HCT116 (cell line): ENCODE results near the gene KIAA1671. TPM values are rescaled to one million over a fixed set of nuclear protein-coding genes. Genes with fewer than 3 reads are reported as not detected.

ENCODE experiments used
- ATAC-seq: fragments of 200-7000 bp; cut with Tn5 transposase; 2 replicates; pipeline ENCODE4 v1.9.1; 2020; ENCODE audit warnings: mild to moderate bottlenecking, moderate library complexity
- BruUV-seq: library from RNA; stranded (reverse); fragments of 400-500 nt; replicated peaks from 2 replicates; lab custom pipeline; 2021; lab: Mats Ljungman, UMichigan
- CTCF ChIA-PET: fragments of 300-600 bp; sonication (Branson Sonifier 250); formaldehyde crosslinking; loops from one replicate; lab custom pipeline; 2021; ENCODE audit warnings: antibody characterized with exemption; lab: Charles Lee
- POLR2A ChIA-PET: fragments of 300-600, 350-600 bp; sonication (Branson Sonifier 250); formaldehyde crosslinking; loops from one replicate; lab custom pipeline; 2021; ENCODE audit warnings: antibody characterized with exemption; lab: Charles Lee
- RAD21 ChIA-PET, 2 experiments: fragments of 300-600 bp; sonication (Branson Sonifier 250); formaldehyde crosslinking; loops; one replicate each; lab custom pipeline; 2023; ENCODE audit warnings: low total read pairs in 2 of 2; ENCODE audit not compliant: uncharacterized antibody in 2 of 2, unreplicated experiment in 2 of 2, low non-redundant PET in 1 of 2; lab: Charles Lee
- DNase-seq: peaks from one replicate; pipeline ENCODE4 v3.0.0-alpha.2; 2010; ENCODE audit warnings: low read depth, low spot score
- H2AFZ ChIP-seq: fragments of 200-600 bp; shearing (Covaris generic), sonication (generic); 2 replicates; pipeline ENCODE4 v1.6.1; 2017; ENCODE audit warnings: low read depth, mixed run types, mixed read lengths, antibody characterized with exemption, low read length; ENCODE audit not compliant: poor library complexity, severe bottlenecking
- H3K27ac ChIP-seq: 2 replicates; pipeline ENCODE4 v1.5.1; 2012; ENCODE audit warnings: low read depth, low read length
- H3K27me3 ChIP-seq: fragments of 200-600 bp; sonication (generic); 2 replicates; pipeline ENCODE4 v1.6.1; 2016; ENCODE audit warnings: mixed run types, low read length, mixed read lengths; ENCODE audit not compliant: insufficient read depth
- H3K36me3 ChIP-seq, 2 experiments: fragments of 200-500 bp in 1 of 2; fragments of 200-600 bp in 1 of 2; sonication (Bioruptor generic) in 1 of 2; sonication (generic) in 1 of 2; 2 replicates each; pipeline versions ENCODE4 v1.5.1 to v1.6.1; 2014 to 2016; ENCODE audit warnings: low read length in 2 of 2, inconsistent platforms in 1 of 2, mixed read lengths in 1 of 2, mixed run types in 1 of 2; ENCODE audit not compliant: insufficient read depth in 2 of 2, control insufficient read depth in 1 of 2
- H3K4me1 ChIP-seq, 2 experiments: fragments of 200-600 bp in 1 of 2; sonication (generic) in 1 of 2; 2 replicates each; pipeline versions ENCODE4 v1.5.1 to v1.6.1; 2012 to 2017; ENCODE audit warnings: low read length in 2 of 2, inconsistent platforms in 1 of 2, mild to moderate bottlenecking in 1 of 2, mixed read lengths in 1 of 2, mixed run types in 1 of 2, moderate library complexity in 1 of 2; ENCODE audit not compliant: insufficient read depth in 2 of 2, control insufficient read depth in 1 of 2
- H3K4me2 ChIP-seq: fragments of 200-600 bp; sonication (generic); 2 replicates; pipeline ENCODE4 v1.6.1; 2017; ENCODE audit warnings: mixed run types, low read length, mixed read lengths
- H3K4me3 ChIP-seq, 2 experiments: fragments of 200-600 bp in 1 of 2; sonication (generic) in 1 of 2; replicated peaks in 1 of 2; 2 replicates each; pipeline ENCODE4 v1.5.1; 2011 to 2016; ENCODE audit warnings: low read length in 2 of 2, control low read depth in 1 of 2, low read depth in 1 of 2, mild to moderate bottlenecking in 1 of 2, mixed read lengths in 1 of 2, mixed run types in 1 of 2
- H3K79me2 ChIP-seq: fragments of 200-600 bp; sonication (generic); 2 replicates; pipeline ENCODE4 v1.6.1; 2017; ENCODE audit warnings: mild to moderate bottlenecking, mixed run types, low read length, moderate library complexity, mixed read lengths; ENCODE audit not compliant: insufficient read depth
- H3K9ac ChIP-seq: fragments of 200-600 bp; sonication (generic); 2 replicates; pipeline ENCODE4 v1.6.1; 2016; ENCODE audit warnings: low read length, mixed read lengths
- H3K9me2 ChIP-seq: fragments of 200-600 bp; sonication (generic), shearing (Covaris generic); 2 replicates; pipeline ENCODE4 v1.6.1; 2017; ENCODE audit warnings: mixed run types, mild to moderate bottlenecking, moderate library complexity; ENCODE audit not compliant: insufficient read depth
- H3K9me3 ChIP-seq, 2 experiments: fragments of 200-500 bp in 1 of 2; fragments of 200-600 bp in 1 of 2; sonication (Bioruptor generic) in 1 of 2; sonication (generic) in 1 of 2; 2 replicates each; pipeline ENCODE4 v1.6.1; 2014 to 2017; ENCODE audit warnings: low read length in 2 of 2, mixed read lengths in 2 of 2, inconsistent platforms in 1 of 2, low read depth in 1 of 2, mild to moderate bottlenecking in 1 of 2, mixed run types in 1 of 2, moderate library complexity in 1 of 2; ENCODE audit not compliant: control insufficient read depth in 1 of 2, insufficient read depth in 1 of 2
- H4K20me1 ChIP-seq: fragments of 200-600 bp; sonication (generic), shearing (Covaris generic); 2 replicates; pipeline ENCODE4 v1.6.1; 2017; ENCODE audit warnings: mixed run types, mild to moderate bottlenecking, moderate library complexity; ENCODE audit not compliant: insufficient read depth
- ATF3 ChIP-seq: IDR thresholded peaks from 2 replicates; pipeline ENCODE4 v1.6.1; 2012
- CBX3 ChIP-seq: IDR thresholded peaks from 2 replicates; pipeline ENCODE4 v1.6.1; 2012; ENCODE audit warnings: low read depth
- CEBPB ChIP-seq: IDR thresholded peaks from 2 replicates; pipeline ENCODE4 v1.6.1; 2012; ENCODE audit warnings: low read depth
- EGR1 ChIP-seq: IDR thresholded peaks from 2 replicates; pipeline ENCODE4 v1.6.1; 2012; ENCODE audit warnings: low read depth
- ELF1 ChIP-seq: IDR thresholded peaks from 2 replicates; pipeline ENCODE4 v1.6.1; 2012; ENCODE audit warnings: low read depth, borderline replicate concordance
- EZH2 ChIP-seq: fragments of 200-600 bp; sonication (generic); IDR thresholded peaks from 2 replicates; pipeline ENCODE4 v1.6.1; 2017; ENCODE audit warnings: antibody characterized with exemption, mixed run types
- EZH2phosphoT487 ChIP-seq: fragments of 200-600 bp; IDR thresholded peaks from 2 replicates; pipeline ENCODE4 v1.6.1; 2018; ENCODE audit warnings: antibody characterized with exemption, borderline replicate concordance
- FOSL1 ChIP-seq: IDR thresholded peaks from 2 replicates; pipeline ENCODE4 v1.6.1; 2012; ENCODE audit warnings: low read depth
- POLR2A ChIP-seq: IDR thresholded peaks from 2 replicates; pipeline ENCODE4 v1.7.0; 2011; ENCODE audit warnings: borderline replicate concordance; ENCODE audit not compliant: insufficient read depth, insufficient read length; ENCODE audit errors: extremely low read depth
- POLR2AphosphoS5 ChIP-seq: IDR thresholded peaks from 2 replicates; pipeline ENCODE4 v1.6.1; 2011; ENCODE audit warnings: mild to moderate bottlenecking, low read depth, low read length, moderate library complexity
- RAD21 ChIP-seq: IDR thresholded peaks from 2 replicates; pipeline ENCODE4 v1.6.1; 2012; ENCODE audit warnings: low read depth, mild to moderate bottlenecking
- REST ChIP-seq: IDR thresholded peaks from 2 replicates; pipeline ENCODE4 v1.6.1; 2012; ENCODE audit warnings: low read depth
- SIN3A ChIP-seq: IDR thresholded peaks from 2 replicates; pipeline ENCODE4 v1.6.1; 2012; ENCODE audit warnings: low read depth
- SP1 ChIP-seq: IDR thresholded peaks from 2 replicates; pipeline ENCODE4 v1.6.1; 2012; ENCODE audit warnings: low read depth
- TCF7L2 ChIP-seq: IDR thresholded peaks from 2 replicates; pipeline ENCODE4 v1.7.0; 2011; ENCODE audit warnings: borderline replicate concordance, inconsistent platforms; ENCODE audit not compliant: insufficient read depth, insufficient read length; ENCODE audit errors: extremely low read depth
- ZBTB33 ChIP-seq: IDR thresholded peaks from 2 replicates; pipeline ENCODE4 v1.6.1; 2011; ENCODE audit warnings: mild to moderate bottlenecking, low read length, moderate library complexity; ENCODE audit not compliant: insufficient replicate concordance; ENCODE audit errors: extremely low read depth
- ZFX ChIP-seq: fragments of 450-650 bp; IDR thresholded peaks from 2 replicates; pipeline ENCODE4 v1.6.1; 2017
- ZNF274 ChIP-seq: fragments of 200-500 bp; sonication (Bioruptor generic); IDR thresholded peaks from 2 replicates; pipeline ENCODE4 v1.6.1; 2014; ENCODE audit warnings: mild to moderate bottlenecking, low read depth, low read length, inconsistent platforms
- intact Hi-C: fragments of 100-400 bp; cut with micrococcal nuclease; formaldehyde crosslinking; loops from 2 replicates; pipeline ENCODE4 v1.10.0; 2022
- total RNA-seq: library from RNA; stranded (reverse); gene quantifications from one replicate; pipeline ENCODE4 v1.2.1, GENCODE V29; 2021; ENCODE audit not compliant: unreplicated experiment
- TF ChIP-seq, protein P1 (sequence below): IDR thresholded peaks from 2 replicates; pipeline ENCODE4 v1.6.1; 2012
- TF ChIP-seq, protein P2 (sequence below), 3 experiments: fragments of 200-600 bp in 1 of 3; sonication (generic) in 1 of 3; IDR thresholded peaks in 2 of 3; conservative IDR thresholded peaks in 1 of 3; 2 replicates each; pipeline ENCODE4 v1.5.1; 2012 to 2017; ENCODE audit warnings: low read depth in 2 of 3, low read length in 2 of 3, antibody characterized with exemption in 1 of 3, borderline replicate concordance in 1 of 3, control low read depth in 1 of 3, mild to moderate bottlenecking in 1 of 3, mixed read lengths in 1 of 3, mixed run types in 1 of 3, moderate library complexity in 1 of 3; ENCODE audit not compliant: insufficient read depth in 1 of 3

The KIAA1671 gene
- total RNA-seq, 1 experiment from 2014 or later: 36.8 TPM

DNA sequence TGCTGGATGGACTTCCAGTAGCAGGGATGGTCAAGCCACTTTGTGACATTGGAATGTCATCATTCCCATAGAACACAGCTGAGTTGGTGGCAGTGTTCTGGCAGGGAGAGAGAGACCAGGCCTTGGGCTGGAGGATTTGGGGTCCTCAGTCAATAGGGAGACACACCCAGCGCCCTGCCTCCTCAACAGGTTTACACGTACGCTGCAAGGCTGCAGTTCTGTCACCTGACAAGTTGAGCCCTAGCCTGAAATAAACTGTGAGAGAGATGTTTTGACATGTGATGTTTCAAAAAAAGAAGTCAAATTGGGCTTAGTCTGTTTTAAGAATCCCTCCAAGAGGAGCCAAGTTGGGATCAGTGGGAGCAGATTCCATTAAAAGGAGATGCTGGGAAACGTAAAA is 204.2 kb downstream of the KIAA1671 start:
- RAD21 ChIA-PET: no interaction called here
- H3K4me2 ChIP-seq: no peak overlapping the region
- no peak for DNase-seq
- no peaks in the 10 kb centered on the region for H3K27me3 ChIP-seq
- no peaks in the 10 kb centered on the region for H3K9me3 ChIP-seq
- no peak overlapping the region for H3K4me3 ChIP-seq
- no peak for TF ChIP-seq EGR1
- no peak for TF ChIP-seq EZH2
- no peak for TF ChIP-seq FOSL1
- no peak for TF ChIP-seq TCF7L2
- no peak for TF ChIP-seq CEBPB
- TF ChIP-seq, protein P1, sequence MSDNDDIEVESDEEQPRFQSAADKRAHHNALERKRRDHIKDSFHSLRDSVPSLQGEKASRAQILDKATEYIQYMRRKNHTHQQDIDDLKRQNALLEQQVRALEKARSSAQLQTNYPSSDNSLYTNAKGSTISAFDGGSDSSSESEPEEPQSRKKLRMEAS: no peak
- TF ChIP-seq POLR2A: no peak
- no peak for TF ChIP-seq REST
- TF ChIP-seq ZFX: no peak
- TF ChIP-seq ATF3: no peak
- TF ChIP-seq, protein P2, sequence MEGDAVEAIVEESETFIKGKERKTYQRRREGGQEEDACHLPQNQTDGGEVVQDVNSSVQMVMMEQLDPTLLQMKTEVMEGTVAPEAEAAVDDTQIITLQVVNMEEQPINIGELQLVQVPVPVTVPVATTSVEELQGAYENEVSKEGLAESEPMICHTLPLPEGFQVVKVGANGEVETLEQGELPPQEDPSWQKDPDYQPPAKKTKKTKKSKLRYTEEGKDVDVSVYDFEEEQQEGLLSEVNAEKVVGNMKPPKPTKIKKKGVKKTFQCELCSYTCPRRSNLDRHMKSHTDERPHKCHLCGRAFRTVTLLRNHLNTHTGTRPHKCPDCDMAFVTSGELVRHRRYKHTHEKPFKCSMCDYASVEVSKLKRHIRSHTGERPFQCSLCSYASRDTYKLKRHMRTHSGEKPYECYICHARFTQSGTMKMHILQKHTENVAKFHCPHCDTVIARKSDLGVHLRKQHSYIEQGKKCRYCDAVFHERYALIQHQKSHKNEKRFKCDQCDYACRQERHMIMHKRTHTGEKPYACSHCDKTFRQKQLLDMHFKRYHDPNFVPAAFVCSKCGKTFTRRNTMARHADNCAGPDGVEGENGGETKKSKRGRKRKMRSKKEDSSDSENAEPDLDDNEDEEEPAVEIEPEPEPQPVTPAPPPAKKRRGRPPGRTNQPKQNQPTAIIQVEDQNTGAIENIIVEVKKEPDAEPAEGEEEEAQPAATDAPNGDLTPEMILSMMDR (IDR thresholded peaks at IDR 0.05 in 2 of 3, conservative IDR thresholded peaks at IDR 0.05 in 1 of 3; ENCODE audit: borderline replicate concordance in 1 of 3, insufficient read depth in 1 of 3, low read depth in 2 of 3, low read length in 2 of 3): no peak
- no peak for TF ChIP-seq SIN3A
- no peak for TF ChIP-seq SP1
- no peak for TF ChIP-seq ZNF274
- TF ChIP-seq RAD21: no peak
- no peak for TF ChIP-seq ZBTB33
- TF ChIP-seq ELF1: no peak
- no peak for TF ChIP-seq POLR2AphosphoS5
- no peak for TF ChIP-seq CBX3
- no peak for TF ChIP-seq EZH2phosphoT487
- TF ChIP-seq, all 23 proteins: peak for 0
- Histone ChIP-seq H2AFZ (no peak overlapping the region), H4K20me1 (no peaks in the 10 kb centered on the region), H3K79me2 (no peaks in the 10 kb centered on the region; the same call in 1 of the 2 replicates), H3K36me3 (no peaks in the 10 kb centered on the region; a peak in 1 of 4 replicates), H3K9ac (no peak overlapping the region), H3K9me2 (no peaks in the 10 kb centered on the region), H3K4me1 (peaks cover 5 to 6% of the 10 kb centered on the region in 2 experiments; a peak in 2 of 4 replicates), H3K27ac (no peak overlapping the region)
- POLR2A ChIA-PET: no interaction called here
- BruUV-seq: no TSS peak
- no peak for ATAC-seq
- CTCF ChIA-PET: no interaction called here
- intact Hi-C loops: no loop called here
